Lower lobe of right lung (tissue), 2 donors: ENCODE data around the gene ALCAM. TPM values are rescaled to one million over a fixed set of nuclear protein-coding genes. Genes with fewer than 3 reads are reported as not detected.

Experiments
- ATAC-seq, 2 donors: fragments of 200-7000 bp; cut with Tn5 transposase; one replicate each; pipeline ENCODE4 v1.9.1; 2020 to 2022; ENCODE audit warnings: mild to moderate bottlenecking in 2 of 2, moderate library complexity in 2 of 2
- DNase-seq: peaks from one replicate; pipeline ENCODE4 v3.0.0-alpha.2; 2020
- H3K27ac ChIP-seq: fragments of 200-600 bp; one replicate; pipeline ENCODE4 v1.8.0; 2022
- H3K27me3 ChIP-seq: fragments of 200-600 bp; one replicate; pipeline ENCODE4 v1.8.0; 2022; ENCODE audit warnings: low read depth
- H3K36me3 ChIP-seq: fragments of 200-600 bp; one replicate; pipeline ENCODE4 v1.8.0; 2022; ENCODE audit warnings: mild to moderate bottlenecking
- H3K4me1 ChIP-seq: fragments of 200-600 bp; one replicate; pipeline ENCODE4 v1.8.0; 2022
- H3K4me3 ChIP-seq: fragments of 200-600 bp; one replicate; pipeline ENCODE4 v1.8.0; 2022; ENCODE audit warnings: mild to moderate bottlenecking
- H3K9me3 ChIP-seq: fragments of 200-600 bp; one replicate; pipeline ENCODE4 v1.8.0; 2022
- CTCF ChIP-seq: fragments of 200-600 bp; IDR thresholded peaks from one replicate; pipeline ENCODE4 v1.8.0; 2022; ENCODE audit warnings: antibody characterized with exemption, mild to moderate bottlenecking
- intact Hi-C: fragments of 100-400 bp; cut with DNase I; formaldehyde crosslinking; loops from one replicate; pipeline ENCODE4 v1.11.0; 2022
- total RNA-seq: library from RNA; stranded (reverse); fragmentation: NEBNext Ultra II Directional; extraction: Animal tissue kit (Norgen Biotek cat#: 25700); gene quantifications from one replicate; pipeline ENCODE4 v1.2.1, GENCODE V29; 2021
- donor health status: DM: no; HTN: yes; CAD: no; lungs with severe emphysema.

ALCAM gene
- total RNA-seq, 1 donor from 2014 or later = 174 TPM

GRCh38 chr3:105343991-105344390, 22.7 kb upstream of the ALCAM start:
- DNase-seq (no peak), ATAC-seq (no peak)
- Histone ChIP-seq H3K27me3 (no peaks in the 10 kb centered on the region), H3K4me3 (no peak overlapping the region), H3K27ac (no peak overlapping the region), H3K36me3 (no peaks in the 10 kb centered on the region), H3K9me3 (no peaks in the 10 kb centered on the region), H3K4me1 (no peaks in the 10 kb centered on the region)
- intact Hi-C loops = no loop called here
- no peak for TF ChIP-seq CTCF

GRCh38 chr3:105345156-105345555, 21.6 kb upstream of the ALCAM start:
- H3K36me3 ChIP-seq = no peaks in the 10 kb centered on the region
- H3K27ac ChIP-seq = no peak overlapping the region
- TF ChIP-seq CTCF = no peak
- no peak for ATAC-seq
- no peak overlapping the region for H3K4me3 ChIP-seq
- H3K9me3 ChIP-seq = no peaks in the 10 kb centered on the region
- no peaks in the 10 kb centered on the region for H3K4me1 ChIP-seq
- no peak for DNase-seq
- no peaks in the 10 kb centered on the region for H3K27me3 ChIP-seq
- intact Hi-C loops = no loop called here

DNA sequence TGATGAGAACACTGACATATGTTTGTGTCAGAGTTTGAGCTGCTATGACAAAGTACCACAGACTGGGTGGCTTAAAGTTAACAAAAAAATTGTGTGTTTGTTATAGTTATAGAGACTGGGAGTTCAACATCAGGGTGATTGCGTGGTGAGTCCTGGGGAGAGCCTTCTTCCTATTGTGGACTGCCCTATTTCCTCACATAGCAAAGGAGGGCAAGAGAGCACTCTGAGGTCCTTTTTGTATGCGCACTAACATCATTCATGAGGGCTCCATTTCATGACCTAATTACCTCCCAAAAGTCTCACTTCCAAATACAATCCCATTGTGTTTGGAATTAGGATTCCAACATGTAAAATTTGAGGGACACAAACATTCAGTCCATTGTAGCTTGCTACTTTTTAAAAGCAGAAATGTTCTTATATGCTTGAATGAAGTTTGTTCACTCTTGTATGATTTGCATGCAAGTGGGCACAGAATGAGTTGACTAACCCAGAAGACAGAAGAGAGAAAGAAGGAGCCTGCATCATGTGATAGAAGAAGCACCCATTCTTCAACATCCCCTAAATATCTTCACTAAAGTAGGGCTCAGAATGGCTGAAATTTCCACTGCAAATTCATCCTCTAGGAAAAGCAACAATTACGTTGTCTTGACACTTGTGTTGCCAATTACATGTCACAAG, 18.9 kb upstream of the ALCAM start:
- Histone ChIP-seq H3K36me3 (no peaks in the 10 kb centered on the region), H3K9me3 (no peaks in the 10 kb centered on the region), H3K4me3 (no peak overlapping the region), H3K27me3 (no peaks in the 10 kb centered on the region), H3K27ac (no peak overlapping the region), H3K4me1 (no peaks in the 10 kb centered on the region)
- TF ChIP-seq CTCF = no peak
- no peak for ATAC-seq
- no peak for DNase-seq
- intact Hi-C loops = no loop called here

GRCh38 chr3:105348307-105348706, 18.4 kb upstream of the ALCAM start:
- Histone ChIP-seq H3K36me3 (no peaks in the 10 kb centered on the region), H3K4me1 (no peaks in the 10 kb centered on the region), H3K27ac (no peak overlapping the region), H3K27me3 (peaks cover 1% of the 10 kb centered on the region), H3K9me3 (no peaks in the 10 kb centered on the region), H3K4me3 (no peak overlapping the region)
- intact Hi-C loops = no loop called here
- ATAC-seq = no peak
- TF ChIP-seq CTCF = no peak
- DNase-seq = no peak

DNA sequence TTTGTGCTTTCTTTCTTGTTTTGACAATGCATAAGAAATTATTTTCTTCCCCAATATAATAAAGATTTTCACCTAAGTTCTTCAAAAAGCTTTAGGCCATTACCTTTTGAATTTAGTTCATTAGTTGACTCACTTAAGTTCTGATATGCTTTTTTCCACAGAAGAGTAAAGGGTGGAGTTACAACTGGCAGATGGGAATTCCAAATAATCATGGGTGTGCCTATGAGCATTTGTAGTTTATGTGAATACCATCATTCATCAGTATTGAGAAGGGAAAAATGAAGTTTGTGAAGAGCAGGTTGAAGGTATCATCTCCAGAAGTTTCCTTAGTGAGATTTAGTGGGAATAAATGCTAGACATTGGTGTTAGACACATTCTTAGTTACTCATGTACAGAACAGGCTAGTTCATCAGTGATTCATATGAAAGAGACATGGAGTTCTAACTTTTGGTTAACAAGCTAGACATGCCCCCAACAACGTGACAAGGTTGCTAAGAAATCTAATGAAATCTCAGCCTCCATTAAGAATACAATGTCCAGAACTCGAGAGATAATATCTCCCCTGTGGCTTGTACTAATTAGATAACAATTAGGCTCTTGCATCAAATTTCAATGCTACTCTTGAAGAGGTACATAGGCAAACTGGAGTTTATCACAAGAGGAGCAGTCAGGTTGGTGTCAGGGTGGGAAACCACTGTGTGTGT, 16.9 kb upstream of the ALCAM start:
- no peak overlapping the region for H3K4me3 ChIP-seq
- intact Hi-C loops = no loop called here
- no peaks in the 10 kb centered on the region for H3K36me3 ChIP-seq
- H3K27ac ChIP-seq = no peak overlapping the region
- no peaks in the 10 kb centered on the region for H3K4me1 ChIP-seq
- DNase-seq (no peak), ATAC-seq (no peak)
- peaks cover 7% of the 10 kb centered on the region for H3K27me3 ChIP-seq
- no peaks in the 10 kb centered on the region for H3K9me3 ChIP-seq
- no peak for TF ChIP-seq CTCF
